Hindlimb muscle (tissue), 1 donor: ENCODE results near the gene MST1R. TPM values are rescaled to one million over a fixed set of nuclear protein-coding genes. Genes with fewer than 3 reads are reported as not detected.
A peak's percentile ranks its signal among the peaks of the same experiment; 100 is the strongest.
"Not testable (repeated sequence)": the region's sequence is repeated elsewhere in the genome, so short reads cannot be mapped to it uniquely, and the experiment has no call there.

Experiments used
- DNase-seq: peaks from one replicate; pipeline ENCODE4 v3.0.0-alpha.2; 2013
- polyA plus RNA-seq: library from polyadenylated mRNA; unstranded; fragments of 120-200 nt; gene quantifications from one replicate; pipeline ENCODE4 v1.2.1, GENCODE V29; 2013; ENCODE audit not compliant: insufficient read length

The MST1R gene
- polyA plus RNA-seq, 1 donor, result 4.4 TPM

DNA sequence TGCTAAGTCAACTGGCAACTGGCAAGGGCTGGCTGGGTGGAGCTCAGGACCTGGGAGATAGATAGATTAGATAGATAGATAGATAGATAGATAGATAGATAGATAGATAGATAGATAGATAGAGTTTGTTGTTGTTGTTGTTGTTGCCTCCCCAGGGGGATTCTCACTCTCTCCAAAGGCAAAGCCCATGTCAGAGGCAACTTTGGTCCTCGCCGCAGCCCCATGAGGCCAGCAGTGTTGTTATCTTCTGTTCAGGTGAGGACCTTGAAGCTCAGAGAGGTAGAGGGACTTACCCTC lies 7.4 kb upstream of the MST1R start:
- no peak for DNase-seq

GRCh38 chr3:49910409-49911123 lies 6.9 kb upstream of the MST1R start:
- no peak for DNase-seq

- DNase-seq, result no peak
Measured at GRCh38 chr3:49908373-49909199, 4.9 kb upstream of the MST1R start.

- DNase-seq, result peak; percentile 40
Measured at GRCh38 chr3:49906073-49906743, 2.5 kb upstream of the MST1R start.

DNA sequence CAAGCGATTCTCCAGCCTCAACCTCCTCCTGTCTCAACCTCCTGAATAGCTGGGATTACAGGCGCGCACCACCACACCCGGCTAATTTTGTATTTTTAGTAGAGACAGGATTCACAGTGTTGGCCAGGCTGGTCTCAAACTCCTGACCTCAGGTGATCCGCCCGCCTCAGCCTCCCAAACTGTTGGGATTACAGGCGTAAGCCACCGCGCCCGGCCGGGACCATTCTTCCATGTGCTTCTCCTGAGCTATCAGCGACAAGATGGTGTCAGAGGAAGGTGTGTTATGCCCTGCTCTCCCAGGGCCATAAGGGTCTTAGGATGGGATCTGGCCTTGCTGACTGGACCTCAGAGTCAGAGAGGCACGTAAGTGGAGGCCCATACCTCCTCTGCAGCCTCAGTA lies 775 bp upstream of the MST1R start:
- DNase-seq, result not testable (repeated sequence)

- no peak for DNase-seq
Measured at GRCh38 chr3:49902511-49903345, 945 bp downstream of the MST1R start.

GRCh38 chr3:49901366-49902339 lies 2.0 kb downstream of the MST1R start:
- peak; percentile 45 for DNase-seq

DNA sequence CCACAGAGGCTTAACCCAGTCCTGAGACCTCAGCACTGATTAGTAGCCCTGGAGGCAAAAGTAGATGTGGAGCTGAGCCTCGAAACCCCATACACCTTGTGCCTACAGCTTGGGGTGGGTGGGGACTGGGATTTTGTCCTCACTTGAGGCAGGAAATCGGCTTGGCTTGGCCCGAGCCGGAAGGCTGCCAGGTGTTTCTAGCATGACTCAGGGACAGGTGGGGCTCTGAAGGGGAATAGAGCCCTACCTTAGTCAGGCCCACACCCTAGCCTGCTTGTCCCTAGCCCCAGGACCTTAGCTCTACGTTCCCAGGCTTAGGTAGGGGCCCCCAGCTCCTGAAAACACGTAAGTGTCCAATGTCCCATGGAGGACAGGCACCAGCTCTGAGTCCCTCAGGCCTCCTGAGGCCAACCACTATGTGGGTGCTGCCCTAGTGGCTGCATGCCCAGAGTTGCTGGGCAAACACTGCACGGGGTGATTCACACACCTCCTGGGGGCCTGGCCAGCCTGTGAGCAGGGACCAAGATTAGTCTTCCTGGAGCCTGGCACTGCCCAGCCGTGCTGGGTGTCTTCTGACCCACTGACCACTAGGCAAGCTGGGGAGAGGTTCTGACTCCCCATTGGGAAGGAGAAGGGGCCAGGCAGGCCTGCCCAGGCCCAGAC lies 3.1 kb downstream of the MST1R start:
- no peak for DNase-seq

GRCh38 chr3:49899815-49900214 lies 3.9 kb downstream of the MST1R start:
- DNase-seq, result no peak

DNA sequence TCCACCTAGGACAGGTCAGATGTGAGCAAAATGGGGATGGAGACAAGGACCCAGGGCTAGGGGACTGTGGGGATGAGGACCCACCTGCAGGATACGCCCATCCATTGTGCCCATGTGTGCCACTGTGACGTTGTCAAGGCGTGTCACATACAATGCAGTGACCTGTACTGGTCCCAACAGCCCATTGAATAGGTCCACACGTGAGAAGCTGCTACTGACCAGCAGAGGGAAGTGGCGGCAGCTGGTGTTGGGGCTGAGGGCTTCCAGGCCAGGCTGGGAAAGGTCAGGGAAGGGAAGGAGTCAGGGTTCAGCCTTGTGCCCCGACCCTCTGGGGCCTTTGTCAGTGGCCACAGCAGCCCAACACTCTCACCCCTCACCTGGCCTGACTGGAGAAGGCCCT lies 4.7 kb downstream of the MST1R start:
- no peak for DNase-seq

DNA sequence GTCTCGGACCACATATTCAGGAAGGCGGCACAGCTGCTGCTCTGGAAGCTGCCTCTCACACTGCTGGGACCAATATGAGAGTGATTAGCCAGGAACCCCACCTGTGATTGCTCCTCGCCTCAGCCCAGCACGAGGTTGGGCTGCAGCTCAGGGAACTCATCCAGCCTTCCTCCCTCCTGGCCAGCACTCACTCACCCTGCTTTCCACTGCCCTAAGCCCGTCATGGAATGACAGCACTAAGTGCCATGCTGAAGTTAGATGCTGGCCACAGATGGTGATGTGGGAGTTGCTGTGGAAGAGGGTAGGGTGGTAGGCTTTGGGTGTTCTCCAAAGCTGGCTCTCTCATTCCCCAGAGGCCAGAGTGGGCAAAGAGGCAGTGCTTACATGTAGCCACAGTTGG lies 7.3 kb downstream of the MST1R start:
- DNase-seq, result no peak

DNA sequence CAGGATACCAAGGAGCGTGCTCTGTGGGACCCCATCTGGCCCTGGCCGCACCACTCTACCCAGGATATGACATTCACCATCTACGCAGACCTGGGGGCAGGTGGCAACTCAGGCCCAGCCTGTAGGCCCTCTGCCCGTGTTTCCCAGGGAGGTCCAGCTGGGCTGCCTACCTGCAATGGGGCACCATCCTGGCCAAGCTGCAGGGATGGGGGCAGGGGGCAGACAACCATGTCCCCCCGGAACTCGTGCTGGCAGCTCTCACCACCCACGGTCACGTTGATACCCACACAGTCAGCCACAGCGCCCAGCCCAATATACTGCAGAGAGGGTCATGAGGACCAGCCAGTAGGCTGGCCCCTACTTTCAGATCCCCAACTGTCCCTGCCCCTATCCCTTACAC lies 7.9 kb downstream of the MST1R start:
- no peak for DNase-seq

- no peak for DNase-seq
Measured at GRCh38 chr3:49889296-49889695, 14.4 kb downstream of the MST1R start.

DNA sequence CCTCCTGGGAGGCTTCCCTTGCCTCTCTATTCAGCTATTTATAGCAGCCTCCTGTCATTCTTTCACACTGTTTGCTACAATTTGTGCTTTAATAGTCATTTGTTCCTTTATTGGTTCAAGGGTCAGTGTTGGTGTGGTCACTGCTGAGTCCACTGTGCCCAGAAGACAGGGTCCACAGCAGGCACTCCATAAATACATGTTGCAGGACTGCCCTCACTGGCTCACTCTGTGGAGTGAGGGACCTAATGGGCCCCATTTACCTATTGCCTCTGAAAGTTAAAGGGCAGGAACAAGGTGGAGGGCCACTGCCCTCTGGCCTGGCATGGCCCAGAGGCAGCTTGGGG lies 16.8 kb downstream of the MST1R start:
- DNase-seq, result no peak

DNA sequence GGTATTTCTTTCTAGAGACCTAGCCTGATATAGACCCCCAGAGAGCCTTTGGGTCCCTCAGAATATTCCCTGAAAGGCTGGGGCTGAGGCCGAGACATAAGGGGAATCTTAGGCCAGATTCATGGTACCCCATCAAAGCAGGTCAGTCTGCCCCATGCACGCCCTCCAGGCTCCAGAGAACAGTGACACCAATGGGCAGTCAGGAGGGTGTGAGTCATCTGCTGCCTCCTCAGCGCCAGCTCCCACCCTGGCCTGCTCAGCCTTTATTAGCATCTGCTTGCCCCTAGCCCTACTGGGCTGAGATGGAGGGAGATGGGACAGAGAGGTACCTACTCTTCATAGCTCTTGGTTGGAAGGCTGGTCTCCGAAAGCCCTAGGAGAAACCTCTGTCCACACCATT lies 19.7 kb downstream of the MST1R start:
- DNase-seq, result no peak

GRCh38 chr3:49882166-49882565 lies 21.5 kb downstream of the MST1R start:
- DNase-seq, result peak; percentile 75

- no peak for DNase-seq
Measured at GRCh38 chr3:49880581-49881315, 22.9 kb downstream of the MST1R start.

- no peak for DNase-seq
Measured at GRCh38 chr3:49879721-49880120, 24.0 kb downstream of the MST1R start.

- DNase-seq, result no peak
Measured at GRCh38 chr3:49878686-49879085, 25.0 kb downstream of the MST1R start.

DNA sequence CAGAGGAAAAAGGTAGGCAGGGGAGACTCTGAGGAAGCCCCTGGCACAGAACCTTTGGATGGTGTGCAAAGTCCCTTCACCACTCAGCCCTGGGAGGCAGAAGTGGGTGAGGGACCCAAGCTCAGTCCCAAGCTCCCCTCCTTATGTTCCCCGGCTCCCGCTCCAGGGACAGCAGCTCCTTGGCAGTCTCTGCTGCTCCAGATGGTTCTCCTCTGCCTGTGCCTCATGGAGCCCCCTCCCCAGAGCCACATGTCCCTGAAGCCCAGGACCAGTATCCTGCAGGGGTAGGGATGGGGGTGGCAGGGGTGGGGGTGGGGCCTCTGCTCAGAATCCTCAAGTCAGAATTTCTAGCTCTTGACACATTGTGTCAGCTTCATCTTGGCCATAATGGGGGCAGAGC lies 26.0 kb downstream of the MST1R start:
- no peak for DNase-seq
